Fibroblast of the aortic adventitia (primary cell): ENCODE results near the gene ZNF652. TPM values are rescaled to one million over a fixed set of nuclear protein-coding genes. Genes with fewer than 3 reads are reported as not detected.
"Not testable (repeated sequence)": the region's sequence is repeated elsewhere in the genome, so short reads cannot be mapped to it uniquely, and the experiment has no call there.

Experiments
- DNase-seq: peaks from one replicate; pipeline ENCODE4 v3.0.0-alpha.2; 2010; ENCODE audit warnings: low read depth
- H3K4me3 ChIP-seq: 2 replicates; pipeline ENCODE4 v1.5.1; 2011; ENCODE audit warnings: low read depth, mild to moderate bottlenecking, control low read depth, low read length, moderate library complexity
- CTCF ChIP-seq: IDR thresholded peaks from 2 replicates; pipeline ENCODE4 v1.5.1; 2011; ENCODE audit warnings: mild to moderate bottlenecking, low read length, control low read depth, inconsistent platforms; ENCODE audit not compliant: insufficient read depth
- total RNA-seq: library from RNA; depleted of rRNA; stranded (reverse); fragments of >200 nt; gene quantifications from 2 replicates; pipeline ENCODE4 v1.2.3, GENCODE V29; 2012; ENCODE audit warnings: low replicate concordance

Gene ZNF652
- total RNA-seq, 1 donor: 25.6 TPM

DNA sequence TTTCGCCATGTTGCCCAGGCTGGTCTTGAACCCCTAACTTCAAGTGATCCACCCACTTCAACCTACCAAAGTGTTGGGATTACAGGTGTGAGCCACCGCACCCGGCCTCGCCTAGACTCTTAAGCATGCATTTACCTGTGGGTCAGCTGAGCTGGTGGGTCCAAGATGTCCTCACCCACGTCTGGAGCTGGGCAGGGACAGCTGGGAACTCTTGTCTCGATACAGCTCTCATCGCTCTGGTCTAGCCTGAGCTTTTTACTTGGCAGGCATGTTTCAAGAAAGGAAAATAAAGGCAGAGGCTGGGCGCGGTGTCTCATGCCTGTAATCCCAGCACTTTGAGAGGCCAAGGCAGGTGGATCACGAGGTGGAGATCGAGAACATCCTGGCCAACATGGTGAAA is 74.6 kb downstream of the ZNF652 start:
- TF ChIP-seq CTCF: no peak
- no peak overlapping the region for H3K4me3 ChIP-seq
- no peak for DNase-seq

- H3K4me3 ChIP-seq, DNase-seq: not testable (repeated sequence)
Observed at GRCh38 chr17:49286261-49286973, 75.6 kb downstream of the ZNF652 start.

DNA sequence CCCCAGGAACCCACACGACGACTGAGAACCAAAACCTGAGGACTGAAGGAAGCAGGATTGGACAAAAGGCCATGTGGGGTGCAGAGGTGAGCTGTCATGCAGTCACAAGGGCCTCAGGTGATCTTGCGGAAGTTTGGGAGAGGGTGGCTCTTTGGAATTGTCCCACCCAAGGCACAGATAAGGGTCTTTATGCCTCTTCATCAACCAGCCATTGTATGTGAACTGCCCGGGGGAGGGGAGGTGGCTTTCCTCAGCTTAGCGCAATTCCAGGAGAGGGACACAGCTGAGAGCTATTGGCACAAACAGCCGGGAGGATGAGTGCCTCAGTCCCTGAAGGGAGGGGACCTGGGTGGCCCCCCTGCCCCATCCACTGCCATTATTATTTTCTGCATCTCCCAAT is 76.3 kb downstream of the ZNF652 start:
- DNase-seq: no peak
- no peak overlapping the region for H3K4me3 ChIP-seq
- TF ChIP-seq CTCF: no peak

DNA sequence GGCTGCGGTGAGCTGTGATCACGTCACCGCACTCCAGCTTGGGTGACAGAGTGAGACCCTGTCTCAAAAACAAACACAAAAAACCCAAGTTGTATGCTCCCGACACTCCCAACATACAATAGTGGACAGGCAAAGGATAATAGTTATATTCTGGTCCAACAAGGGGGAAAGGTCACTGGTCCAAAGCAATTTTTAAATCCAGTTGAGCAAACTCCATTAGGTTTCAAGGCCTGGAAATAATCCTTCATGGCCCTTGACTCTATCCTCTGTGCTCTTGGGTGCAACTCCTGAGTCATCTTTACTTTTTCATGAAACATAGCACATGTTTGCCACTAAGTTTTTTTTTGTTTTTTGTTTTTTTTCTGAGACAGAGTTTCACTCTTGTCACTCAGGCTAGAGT is 81.1 kb downstream of the ZNF652 start:
- no peak overlapping the region for H3K4me3 ChIP-seq
- DNase-seq: no peak
- TF ChIP-seq CTCF: no peak

GRCh38 chr17:49280061-49280460 is 82.0 kb downstream of the ZNF652 start:
- no peak for DNase-seq
- H3K4me3 ChIP-seq: no peak overlapping the region
- no peak for TF ChIP-seq CTCF

DNA sequence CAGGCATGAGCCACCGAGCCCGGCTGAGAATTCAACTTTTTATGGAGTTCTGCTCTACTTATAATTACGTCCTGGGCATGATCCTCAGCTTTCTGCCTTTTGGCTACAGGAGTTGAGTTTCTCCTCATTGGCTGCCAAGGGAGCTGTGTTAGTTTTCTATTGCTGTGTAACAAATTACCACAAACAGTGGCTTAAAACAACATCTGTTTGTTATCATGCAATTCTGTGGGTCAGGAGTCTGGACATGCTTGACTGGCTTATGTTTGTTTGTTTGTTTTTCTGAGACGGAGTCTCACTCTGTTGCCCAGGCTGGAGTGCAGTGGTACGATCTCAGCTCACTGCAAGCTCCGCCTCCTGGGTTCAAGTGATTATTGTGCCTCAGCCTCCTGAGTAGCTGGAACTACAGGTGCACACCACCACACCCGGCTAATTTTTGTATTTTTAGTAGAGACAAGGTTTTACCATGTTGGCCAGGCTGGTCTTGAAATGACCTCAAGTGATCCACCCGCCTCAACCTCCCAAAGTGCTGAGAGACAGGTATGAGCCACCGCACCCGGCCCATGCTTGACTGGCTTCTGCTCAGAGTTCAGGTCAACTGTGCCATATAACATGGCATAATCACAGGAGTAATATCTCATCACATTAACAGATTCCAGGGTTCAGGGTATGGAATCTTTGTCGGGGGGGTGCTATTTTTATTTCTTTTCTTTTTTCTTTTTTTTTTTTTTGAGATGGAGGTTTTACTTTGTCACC is 82.6 kb downstream of the ZNF652 start:
- not testable (repeated sequence) for DNase-seq, H3K4me3 ChIP-seq

- no peak for DNase-seq
- no peak for TF ChIP-seq CTCF
- no peak overlapping the region for H3K4me3 ChIP-seq
Observed at GRCh38 chr17:49278076-49278475, 84.0 kb downstream of the ZNF652 start.

DNA sequence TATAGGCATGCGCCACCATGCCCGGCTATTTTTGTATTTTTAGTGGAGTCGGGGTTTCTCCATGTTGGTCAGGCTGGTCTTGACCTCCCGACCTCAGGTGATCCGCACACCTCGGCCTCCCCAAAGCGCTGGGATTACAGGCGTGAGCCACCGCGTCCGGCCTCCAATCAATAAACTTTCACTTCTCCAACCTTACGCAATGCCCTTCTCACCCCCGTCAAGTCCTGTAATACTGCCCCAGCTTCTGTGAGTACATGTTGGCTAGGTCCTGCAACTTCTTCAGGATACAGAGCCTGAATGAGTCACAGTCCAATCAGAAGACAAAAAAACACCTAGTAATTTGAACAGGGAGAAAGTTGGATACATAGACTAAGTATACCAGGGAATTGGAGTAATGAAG is 84.4 kb downstream of the ZNF652 start:
- H3K4me3 ChIP-seq: no peak overlapping the region
- no peak for DNase-seq
- no peak for TF ChIP-seq CTCF

- DNase-seq, H3K4me3 ChIP-seq: not testable (repeated sequence)
Observed at GRCh38 chr17:49275981-49276380, 86.1 kb downstream of the ZNF652 start.
